Uterus (tissue), 4 donors: ENCODE data around the gene MTUS2. TPM values are rescaled to one million over a fixed set of nuclear protein-coding genes. Genes with fewer than 3 reads are reported as not detected.

Source experiments
- DNase-seq, 2 donors: peaks; one replicate each; pipeline ENCODE4 v3.0.0-alpha.2; 2019 to 2020
- H3K27ac ChIP-seq, 2 donors: fragments of 200-600 bp; sonication (generic); 1 replicate in 1 of 2; 2 replicates in 1 of 2; pipeline ENCODE4 v1.5.1; 2016 to 2018
- H3K27me3 ChIP-seq, 2 donors: fragments of 200-600 bp; sonication (generic); one replicate each; pipeline ENCODE4 v1.5.1; 2018 to 2019; ENCODE audit warnings: control low read depth in 1 of 2
- H3K36me3 ChIP-seq, 2 donors: fragments of 200-600 bp; sonication (generic); one replicate each; pipeline ENCODE4 v1.5.1; 2019; ENCODE audit warnings: control low read depth in 1 of 2
- H3K4me1 ChIP-seq, 2 donors: fragments of 200-600 bp; sonication (generic); one replicate each; pipeline ENCODE4 v1.5.1; 2018 to 2019; ENCODE audit warnings: control low read depth in 1 of 2
- H3K4me3 ChIP-seq, 2 donors: fragments of 200-600 bp; sonication (generic); 1 replicate in 1 of 2; 2 replicates in 1 of 2; pipeline ENCODE4 v1.5.1; 2018 to 2019; ENCODE audit warnings: mild to moderate bottlenecking in 1 of 2
- H3K9me3 ChIP-seq, 2 donors: fragments of 200-600 bp; sonication (generic); one replicate each; pipeline ENCODE4 v1.5.1; 2019; ENCODE audit warnings: control low read depth in 1 of 2
- CTCF ChIP-seq, 4 experiments: fragments of 200-600 bp in 2 of 4; fragments of 450-650 bp in 2 of 4; sonication (generic) in 2 of 4; IDR thresholded peaks; one replicate each; pipeline ENCODE4 v1.5.1; 2016 to 2019; ENCODE audit warnings: antibody characterized with exemption in 4 of 4, mild to moderate bottlenecking in 2 of 4, moderate library complexity in 1 of 4
- POLR2A ChIP-seq, 2 donors: fragments of 450-650 bp; IDR thresholded peaks; one replicate each; pipeline ENCODE4 v1.6.1; 2016; ENCODE audit warnings: antibody characterized with exemption in 2 of 2, mild to moderate bottlenecking in 1 of 2, moderate library complexity in 1 of 2
- intact Hi-C: fragments of 100-400 bp; cut with DNase I; formaldehyde crosslinking; loops from one replicate; pipeline ENCODE4 v1.15.1; 2023; ENCODE audit warnings: low total_unique reads
- total RNA-seq, 4 donors: library from RNA; depleted of rRNA in 3 of 4; stranded (reverse); fragments of >200 nt in 3 of 4; gene quantifications; one replicate each; pipeline versions ENCODE4 v1.1.0 to v1.2.4, GENCODE V29; 2014 to 2023
- donor health status: DM: yes; HTN: yes; CAD: no.

The MTUS2 gene
- total RNA-seq, 4 donors from 2014 or later, result 0.26 to 4.0 (median 3.6) TPM; not detected in 1

- Histone ChIP-seq H3K36me3 (no peaks in the 10 kb centered on the region), H3K9me3 (no peaks in the 10 kb centered on the region), H3K4me3 (no peak overlapping the region), H3K4me1 (no peaks in the 10 kb centered on the region), H3K27ac (no peak overlapping the region), H3K27me3 (no peaks in the 10 kb centered on the region)
- no peak for DNase-seq
- TF ChIP-seq CTCF (IDR thresholded peaks at IDR 0.05) (no peak), POLR2A (IDR thresholded peaks at IDR 0.05) (no peak)
- intact Hi-C loops, result no loop called here
Observed at GRCh38 chr13:29446016-29446415, 625.9 kb downstream of the MTUS2 start.

- no peak for TF ChIP-seq POLR2A (IDR thresholded peaks at IDR 0.05)
- Histone ChIP-seq H3K4me1 (no peaks in the 10 kb centered on the region), H3K9me3 (no peaks in the 10 kb centered on the region), H3K4me3 (no peak overlapping the region), H3K27ac (no peak overlapping the region), H3K36me3 (no peaks in the 10 kb centered on the region), H3K27me3 (no peaks in the 10 kb centered on the region)
- DNase-seq, result no peak
- intact Hi-C loops, result no loop called here
Observed at GRCh38 chr13:29448174-29448573, 628.0 kb downstream of the MTUS2 start.

GRCh38 chr13:29449726-29450125, 629.6 kb downstream of the MTUS2 start:
- DNase-seq, result no peak
- Histone ChIP-seq H3K4me1 (no peaks in the 10 kb centered on the region), H3K27ac (no peak overlapping the region), H3K4me3 (no peak overlapping the region), H3K27me3 (no peaks in the 10 kb centered on the region), H3K36me3 (no peaks in the 10 kb centered on the region), H3K9me3 (no peaks in the 10 kb centered on the region)
- intact Hi-C loops, result no loop called here
- TF ChIP-seq CTCF (IDR thresholded peaks at IDR 0.05), result no peak
- no peak for TF ChIP-seq POLR2A (IDR thresholded peaks at IDR 0.05)

GRCh38 chr13:29451976-29452375, 631.8 kb downstream of the MTUS2 start:
- TF ChIP-seq POLR2A (IDR thresholded peaks at IDR 0.05) (no peak), CTCF (IDR thresholded peaks at IDR 0.05) (no peak)
- Histone ChIP-seq H3K9me3 (no peaks in the 10 kb centered on the region), H3K27me3 (no peaks in the 10 kb centered on the region), H3K36me3 (no peaks in the 10 kb centered on the region), H3K4me1 (no peaks in the 10 kb centered on the region), H3K4me3 (no peak overlapping the region), H3K27ac (no peak overlapping the region)
- intact Hi-C loops, result no loop called here
- DNase-seq, result no peak

- no peaks in the 10 kb centered on the region for H3K36me3 ChIP-seq
- no peak for TF ChIP-seq CTCF (IDR thresholded peaks at IDR 0.05)
- no peak for TF ChIP-seq POLR2A (IDR thresholded peaks at IDR 0.05)
- intact Hi-C loops, result no loop called here
- peak overlapping the region; percentile 25 to 60 for H3K27ac ChIP-seq
- no peaks in the 10 kb centered on the region for H3K4me1 ChIP-seq
- DNase-seq, result no peak
- H3K9me3 ChIP-seq, result no peaks in the 10 kb centered on the region
- H3K4me3 ChIP-seq, result no peak overlapping the region
- no peaks in the 10 kb centered on the region for H3K27me3 ChIP-seq
Observed at GRCh38 chr13:29452773-29453616, 632.9 kb downstream of the MTUS2 start.
